Neural crest cell (in vitro differentiated cells): ENCODE data around the gene MCRIP2. TPM values are rescaled to one million over a fixed set of nuclear protein-coding genes. Genes with fewer than 3 reads are reported as not detected.
A peak's percentile ranks its signal among the peaks of the same experiment; 100 is the strongest.

ENCODE experiments used
- DNase-seq: peaks from one replicate; pipeline ENCODE4 v3.0.0; 2021; ENCODE audit warnings: low read depth, mixed read lengths, low spot score
- H3K27ac Mint-ChIP-seq: one replicate; pipeline ENCODE4 v1.8.0; 2021; ENCODE audit warnings: mild to moderate bottlenecking, mixed read lengths; ENCODE audit not compliant: unreplicated experiment
- H3K27me3 Mint-ChIP-seq: 2 replicates; pipeline ENCODE4 v1.8.0; 2021; ENCODE audit warnings: low read depth, mild to moderate bottlenecking, mixed read lengths
- H3K36me3 Mint-ChIP-seq: 2 replicates; pipeline ENCODE4 v1.8.0; 2021; ENCODE audit warnings: low read depth, mild to moderate bottlenecking, mixed read lengths
- H3K4me1 Mint-ChIP-seq: 2 replicates; pipeline ENCODE4 v1.8.0; 2021; ENCODE audit warnings: mixed read lengths
- H3K4me3 Mint-ChIP-seq: one replicate; pipeline ENCODE4 v1.8.0; 2021; ENCODE audit warnings: mild to moderate bottlenecking, mixed read lengths
- H3K9me3 Mint-ChIP-seq: 2 replicates; pipeline ENCODE4 v1.8.0; 2021; ENCODE audit warnings: mixed read lengths
- total RNA-seq: library from RNA; stranded (reverse); gene quantifications from 2 replicates; pipeline ENCODE4 v1.2.1, GENCODE V29; 2021
- TF ChIP-seq, protein P1 (sequence below): fragments of 200-600 bp; sonication (generic); conservative IDR thresholded peaks from 2 replicates; pipeline ENCODE4 v1.5.0; 2021; ENCODE audit warnings: antibody characterized with exemption, mild to moderate bottlenecking

The MCRIP2 gene
- total RNA-seq, 1 donor from 2014 or later: 17.6 TPM

DNA sequence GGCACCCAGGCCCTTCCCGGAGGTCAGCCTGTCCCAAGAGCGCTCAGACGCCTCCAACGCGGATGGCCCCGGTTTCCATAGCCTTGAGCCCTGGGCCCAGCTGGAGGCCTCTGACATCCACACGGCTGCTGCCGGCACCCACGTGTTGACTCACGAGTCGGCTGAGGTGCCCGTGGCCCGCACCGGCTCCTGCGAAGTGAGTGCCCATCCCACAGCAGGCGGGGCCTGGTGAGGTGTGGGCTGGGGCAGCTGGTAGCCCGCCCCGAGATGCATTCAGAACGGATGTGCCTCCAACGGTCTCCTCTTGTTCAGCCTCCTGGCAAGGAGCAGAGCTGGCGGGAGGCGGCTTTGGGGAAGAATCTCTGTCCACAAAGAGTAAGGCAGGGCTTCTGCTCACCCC is 10.2 kb downstream of the MCRIP2 start:
- no peaks in the 10 kb centered on the region for H3K27me3 Mint-ChIP-seq
- H3K9me3 Mint-ChIP-seq: no peaks in the 10 kb centered on the region
- H3K4me3 Mint-ChIP-seq: no peak overlapping the region
- no peak overlapping the region for H3K27ac Mint-ChIP-seq
- no peak for DNase-seq
- TF ChIP-seq, protein P1, sequence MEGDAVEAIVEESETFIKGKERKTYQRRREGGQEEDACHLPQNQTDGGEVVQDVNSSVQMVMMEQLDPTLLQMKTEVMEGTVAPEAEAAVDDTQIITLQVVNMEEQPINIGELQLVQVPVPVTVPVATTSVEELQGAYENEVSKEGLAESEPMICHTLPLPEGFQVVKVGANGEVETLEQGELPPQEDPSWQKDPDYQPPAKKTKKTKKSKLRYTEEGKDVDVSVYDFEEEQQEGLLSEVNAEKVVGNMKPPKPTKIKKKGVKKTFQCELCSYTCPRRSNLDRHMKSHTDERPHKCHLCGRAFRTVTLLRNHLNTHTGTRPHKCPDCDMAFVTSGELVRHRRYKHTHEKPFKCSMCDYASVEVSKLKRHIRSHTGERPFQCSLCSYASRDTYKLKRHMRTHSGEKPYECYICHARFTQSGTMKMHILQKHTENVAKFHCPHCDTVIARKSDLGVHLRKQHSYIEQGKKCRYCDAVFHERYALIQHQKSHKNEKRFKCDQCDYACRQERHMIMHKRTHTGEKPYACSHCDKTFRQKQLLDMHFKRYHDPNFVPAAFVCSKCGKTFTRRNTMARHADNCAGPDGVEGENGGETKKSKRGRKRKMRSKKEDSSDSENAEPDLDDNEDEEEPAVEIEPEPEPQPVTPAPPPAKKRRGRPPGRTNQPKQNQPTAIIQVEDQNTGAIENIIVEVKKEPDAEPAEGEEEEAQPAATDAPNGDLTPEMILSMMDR: no peak
- H3K4me1 Mint-ChIP-seq: no peaks in the 10 kb centered on the region
- H3K36me3 Mint-ChIP-seq: no peaks in the 10 kb centered on the region

DNA sequence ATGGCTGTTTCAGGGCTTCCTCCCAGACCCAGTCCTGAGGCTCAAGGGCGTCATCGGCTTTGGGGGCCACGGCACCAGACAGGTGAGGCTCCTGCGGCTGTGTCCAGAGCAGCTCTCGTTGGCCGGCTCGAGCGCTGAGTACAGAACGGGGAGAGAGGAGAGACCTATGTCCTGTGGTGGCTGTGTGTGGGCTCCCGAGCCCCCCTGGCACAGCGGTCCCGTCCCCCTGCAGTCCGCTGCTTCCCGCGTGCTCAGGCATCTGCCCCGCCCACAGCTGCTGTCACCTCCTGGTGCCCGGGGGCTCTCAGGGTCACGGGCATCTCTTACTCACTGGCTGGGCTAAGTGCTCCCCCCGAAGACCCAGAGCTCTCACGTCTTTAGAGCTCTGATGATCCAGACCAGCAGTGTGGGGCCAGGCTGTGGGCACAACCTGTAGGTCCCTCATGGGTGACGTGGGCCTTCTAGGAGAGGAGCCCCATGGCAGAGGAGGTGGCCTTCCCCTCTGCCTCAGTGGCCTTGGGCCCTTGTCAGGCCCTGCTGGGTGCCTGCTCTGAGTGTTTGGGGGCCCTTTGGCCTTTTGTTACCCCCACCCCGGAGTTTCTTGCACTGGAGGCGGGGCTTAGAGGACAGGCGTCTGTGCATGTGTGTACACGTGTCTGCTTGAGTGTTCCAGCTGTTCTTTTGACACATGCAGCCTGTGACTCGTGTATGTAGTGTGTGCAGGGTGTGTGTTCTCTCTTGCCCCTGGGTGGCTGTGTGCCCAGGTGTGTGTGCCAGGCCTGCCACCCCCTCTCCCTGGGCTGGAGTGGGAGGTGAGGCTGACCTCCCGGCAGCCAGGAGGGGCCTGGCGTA is 11.1 kb downstream of the MCRIP2 start:
- TF ChIP-seq, protein P1: no peak
- H3K4me3 Mint-ChIP-seq: no peak overlapping the region
- H3K27me3 Mint-ChIP-seq: no peaks in the 10 kb centered on the region
- H3K4me1 Mint-ChIP-seq: no peaks in the 10 kb centered on the region
- no peaks in the 10 kb centered on the region for H3K36me3 Mint-ChIP-seq
- no peaks in the 10 kb centered on the region for H3K9me3 Mint-ChIP-seq
- DNase-seq: no peak
- H3K27ac Mint-ChIP-seq: no peak overlapping the region

DNA sequence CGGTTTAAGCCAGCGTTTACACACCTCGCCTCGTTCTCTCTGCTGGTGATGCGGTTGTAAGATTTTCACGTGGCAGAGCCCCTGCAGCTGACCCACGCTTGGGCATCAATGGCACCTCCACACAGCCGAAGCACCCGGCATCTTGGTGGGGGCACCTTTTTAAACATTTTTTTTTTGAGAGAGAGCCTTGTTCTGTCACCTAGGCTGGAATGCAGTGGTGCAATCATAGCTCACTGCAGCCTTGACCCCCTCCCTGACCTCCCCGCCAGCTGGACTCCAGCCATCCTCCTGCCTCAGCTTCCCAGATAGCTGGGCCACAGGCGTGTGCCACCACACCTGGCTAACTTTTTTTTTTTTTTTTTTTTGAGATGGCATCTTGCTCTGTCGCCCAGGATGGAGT is 12.4 kb downstream of the MCRIP2 start:
- Mint-ChIP-seq H3K9me3 (no peaks in the 10 kb centered on the region), H3K27me3 (no peaks in the 10 kb centered on the region), H3K4me3 (no peak overlapping the region), H3K36me3 (no peaks in the 10 kb centered on the region), H3K4me1 (no peaks in the 10 kb centered on the region), H3K27ac (no peak overlapping the region)
- TF ChIP-seq, protein P1: no peak
- no peak for DNase-seq

DNA sequence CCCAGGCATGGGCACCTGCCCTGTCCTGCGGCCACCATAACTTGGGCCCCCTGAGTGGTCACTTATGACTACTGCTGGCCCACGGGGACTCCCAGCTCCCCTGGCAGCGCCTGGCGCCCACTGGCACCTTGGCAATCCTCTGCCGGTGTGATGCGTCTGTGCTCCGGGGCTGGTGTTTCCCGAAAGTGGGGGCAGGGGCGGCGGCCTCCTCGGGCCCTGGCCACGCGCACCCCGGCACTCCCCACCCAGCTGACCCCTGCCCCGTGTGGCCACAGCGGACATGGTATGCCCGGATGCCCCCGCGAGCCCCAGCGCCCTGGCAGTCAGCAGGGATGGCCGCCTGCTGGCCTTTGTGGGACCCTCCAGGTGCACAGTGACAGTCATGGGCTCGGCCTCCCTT is 15.9 kb downstream of the MCRIP2 start:
- no peaks in the 10 kb centered on the region for H3K9me3 Mint-ChIP-seq

DNA sequence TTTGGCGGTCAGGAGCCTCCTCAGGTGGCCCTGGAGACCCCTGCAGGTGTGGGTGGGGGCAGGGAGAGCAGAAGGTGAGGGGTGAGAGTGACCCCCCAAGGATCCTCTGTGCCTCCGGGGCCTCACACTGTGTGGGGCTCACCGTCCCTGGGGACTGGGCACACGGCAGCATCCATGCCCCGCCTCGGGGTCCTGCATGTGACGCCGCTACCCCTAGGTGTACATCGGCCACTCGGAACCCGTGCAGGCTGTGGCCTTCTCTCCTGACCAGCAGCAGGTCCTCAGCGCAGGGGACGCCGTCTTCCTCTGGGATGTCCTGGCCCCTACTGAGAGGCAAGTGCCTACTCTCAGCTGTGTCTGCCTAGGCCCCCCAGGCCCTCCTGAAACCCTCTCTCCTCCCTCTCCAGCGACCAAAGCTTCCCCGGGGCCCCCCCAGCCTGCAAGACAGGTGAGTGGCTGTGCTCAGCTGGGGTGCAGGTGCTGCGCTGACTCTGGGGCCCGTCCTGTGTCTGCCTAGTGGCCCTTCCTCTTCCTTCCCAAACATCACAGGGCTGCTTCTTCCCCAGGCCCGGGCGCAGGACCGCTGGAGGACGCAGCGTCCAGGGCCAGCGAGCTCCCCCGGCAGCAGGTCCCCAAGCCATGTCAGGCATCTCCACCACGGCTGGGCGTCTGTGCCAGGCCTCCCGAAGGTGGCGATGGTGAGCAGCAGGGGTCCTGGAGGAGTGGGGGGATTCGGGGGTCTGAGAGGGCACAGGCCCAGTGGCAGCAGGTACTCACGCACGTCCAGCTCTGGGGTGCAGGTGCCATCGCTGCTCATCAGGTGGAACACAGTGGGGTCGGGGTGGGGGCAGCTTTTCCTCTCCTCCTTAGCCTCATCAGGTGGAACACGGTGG is 17.3 kb downstream of the MCRIP2 start:
- peaks cover 6% of the 10 kb centered on the region for H3K4me1 Mint-ChIP-seq
- H3K36me3 Mint-ChIP-seq: no peaks in the 10 kb centered on the region
- no peaks in the 10 kb centered on the region for H3K9me3 Mint-ChIP-seq
- H3K4me3 Mint-ChIP-seq: no peak overlapping the region
- H3K27me3 Mint-ChIP-seq: no peaks in the 10 kb centered on the region
- no peak overlapping the region for H3K27ac Mint-ChIP-seq
- TF ChIP-seq, protein P1: peak; percentile 12
- no peak for DNase-seq

More for the DNA sequence above, 15.9 kb downstream of the MCRIP2 start:
- Mint-ChIP-seq H3K4me3 (no peak overlapping the region), H3K27ac (no peak overlapping the region), H3K27me3 (no peaks in the 10 kb centered on the region), H3K4me1 (peaks cover 6% of the 10 kb centered on the region), H3K36me3 (no peaks in the 10 kb centered on the region)
- TF ChIP-seq, protein P1: no peak
- DNase-seq: no peak
